ENCODE results near the gene SNX6.
"Not testable (repeated sequence)": the region's sequence is repeated elsewhere in the genome, so short reads cannot be mapped to it uniquely, and the experiment has no call there.

GRCh38 chr14:34520304-34520970 lies 109.5 kb downstream of the SNX6 start:
- TF ChIP-seq POLR2A (IDR thresholded peaks at IDR 0.05; ENCODE audit: low read length); GATA1 (IDR thresholded peaks at IDR 0.05; ENCODE audit: low read depth, low read length): not testable (repeated sequence)
